Measurements from ENCODE around the gene FOXD1. TPM values are rescaled to one million over a fixed set of nuclear protein-coding genes. Genes with fewer than 3 reads are reported as not detected.

The FOXD1 gene
- total RNA-seq, 4 donors from 2014 or later, result 0.33 to 0.49 (median 0.41) TPM; not detected in 1

DNA sequence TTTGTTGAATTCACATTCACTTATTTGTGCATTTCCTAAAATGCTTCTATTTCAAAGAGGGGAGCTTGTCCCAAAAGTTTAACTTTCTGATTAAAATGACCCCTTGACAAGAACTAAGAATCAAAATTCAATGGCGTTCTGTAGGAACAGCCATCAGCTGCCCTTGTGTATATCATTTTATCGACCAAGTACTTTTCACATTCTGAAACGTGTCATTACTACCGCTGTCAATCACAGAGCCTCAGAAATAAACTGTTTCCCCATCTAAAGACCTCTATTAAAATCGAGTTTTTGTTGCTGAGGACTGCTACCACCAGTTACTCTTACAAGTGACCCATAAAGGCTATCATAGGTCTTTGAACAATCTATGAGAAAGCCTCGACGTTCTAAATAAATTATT lies 1.6 kb upstream of the FOXD1 start:
- TF ChIP-seq POLR2A (IDR thresholded peaks at IDR 0.05), result no peak
- TF ChIP-seq, protein P1, sequence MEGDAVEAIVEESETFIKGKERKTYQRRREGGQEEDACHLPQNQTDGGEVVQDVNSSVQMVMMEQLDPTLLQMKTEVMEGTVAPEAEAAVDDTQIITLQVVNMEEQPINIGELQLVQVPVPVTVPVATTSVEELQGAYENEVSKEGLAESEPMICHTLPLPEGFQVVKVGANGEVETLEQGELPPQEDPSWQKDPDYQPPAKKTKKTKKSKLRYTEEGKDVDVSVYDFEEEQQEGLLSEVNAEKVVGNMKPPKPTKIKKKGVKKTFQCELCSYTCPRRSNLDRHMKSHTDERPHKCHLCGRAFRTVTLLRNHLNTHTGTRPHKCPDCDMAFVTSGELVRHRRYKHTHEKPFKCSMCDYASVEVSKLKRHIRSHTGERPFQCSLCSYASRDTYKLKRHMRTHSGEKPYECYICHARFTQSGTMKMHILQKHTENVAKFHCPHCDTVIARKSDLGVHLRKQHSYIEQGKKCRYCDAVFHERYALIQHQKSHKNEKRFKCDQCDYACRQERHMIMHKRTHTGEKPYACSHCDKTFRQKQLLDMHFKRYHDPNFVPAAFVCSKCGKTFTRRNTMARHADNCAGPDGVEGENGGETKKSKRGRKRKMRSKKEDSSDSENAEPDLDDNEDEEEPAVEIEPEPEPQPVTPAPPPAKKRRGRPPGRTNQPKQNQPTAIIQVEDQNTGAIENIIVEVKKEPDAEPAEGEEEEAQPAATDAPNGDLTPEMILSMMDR (IDR thresholded peaks at IDR 0.05 in 4 of 5, conservative IDR thresholded peaks at IDR 0.05 in 1 of 5), result no peak
- no peaks in the 10 kb centered on the region for H3K36me3 ChIP-seq
- H3K9me3 ChIP-seq, result no peaks in the 10 kb centered on the region
- peaks cover 76 to 81% (median 76%) of the 10 kb centered on the region in 3 donors for H3K27me3 ChIP-seq
- no peak overlapping the region for H3K27ac ChIP-seq
- intact Hi-C loops (cut with DNase I; ENCODE audit: low total_unique reads), result loop anchor here (2.0 to 10.0 kb wide), 2 partner anchors 235 to 365 kb away; no protein-coding TSS in a partner anchor
- peaks cover 5 to 7% of the 10 kb centered on the region in 2 donors for H3K4me1 ChIP-seq
- in situ Hi-C loops (cut with MboI; ENCODE audit: low sequenced_read_pairs in 4 of 4), result no loop called here
- DNase-seq (no peak), ATAC-seq (no peak)
- no peak overlapping the region for H3K4me3 ChIP-seq

DNA sequence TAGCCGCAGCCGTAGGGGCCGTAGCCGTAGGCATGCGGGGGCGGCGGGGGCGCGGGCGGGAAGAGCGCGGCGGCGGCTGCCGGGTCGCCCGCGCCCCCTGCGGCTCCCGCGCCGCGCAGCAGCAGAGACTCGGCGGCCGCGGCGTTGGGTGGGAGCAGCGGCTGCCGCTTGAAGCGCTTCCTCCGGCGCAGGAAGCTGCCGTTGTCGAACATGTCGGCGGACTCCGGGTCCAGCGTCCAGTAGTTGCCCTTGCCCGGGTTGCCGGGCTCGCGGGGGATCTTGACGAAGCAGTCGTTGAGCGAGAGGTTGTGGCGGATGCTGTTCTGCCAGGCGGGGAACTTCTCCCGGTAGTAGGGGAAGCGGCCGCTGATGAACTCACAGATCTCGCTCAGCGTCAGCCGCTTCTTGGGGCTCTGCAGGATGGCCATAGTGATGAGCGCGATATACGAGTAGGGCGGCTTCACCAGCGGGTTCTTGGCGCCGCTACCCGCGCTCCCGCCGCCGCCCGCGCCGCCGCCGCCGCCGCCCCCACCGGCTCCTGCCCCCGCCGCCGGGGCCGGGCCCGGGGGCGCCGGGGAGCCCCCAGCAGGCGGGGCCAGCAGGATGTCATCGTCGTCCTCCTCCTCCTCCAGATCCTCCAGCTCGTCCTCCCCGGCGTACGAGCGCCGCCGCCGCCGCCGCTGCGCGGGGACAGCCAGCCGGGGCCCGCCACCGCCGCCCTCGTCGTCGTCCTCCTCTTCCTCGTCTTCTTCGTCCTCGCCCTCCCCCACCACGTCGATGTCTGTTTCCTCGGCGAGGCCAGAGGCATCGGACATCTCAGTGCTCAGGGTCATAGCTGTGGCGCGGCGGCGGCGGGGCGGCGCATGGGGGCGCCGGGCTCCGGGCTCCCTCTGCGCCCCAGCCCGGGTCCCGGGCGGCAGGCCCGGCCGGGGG lies 781 bp downstream of the FOXD1 start:
- H3K4me1 ChIP-seq, result peaks cover 5 to 7% of the 10 kb centered on the region in 2 donors
- in situ Hi-C loops (cut with MboI; ENCODE audit: low sequenced_read_pairs in 4 of 4) (loop anchor here in 2 of 4 donors (25.0 kb wide), 1 partner anchor 235 kb away; no protein-coding TSS in a partner anchor), intact Hi-C loops (cut with DNase I; ENCODE audit: low total_unique reads) (no loop called here)
- ATAC-seq (peak; percentile 28 to 53), DNase-seq (no peak)
- H3K36me3 ChIP-seq, result no peaks in the 10 kb centered on the region
- H3K4me3 ChIP-seq, result peak overlapping the region; percentile 35 to 44 (median 38)
- H3K27ac ChIP-seq, result no peak overlapping the region
- TF ChIP-seq, protein P1 (IDR thresholded peaks at IDR 0.05 in 4 of 5, conservative IDR thresholded peaks at IDR 0.05 in 1 of 5), result no peak
- TF ChIP-seq POLR2A (IDR thresholded peaks at IDR 0.05), result no peak
- no peaks in the 10 kb centered on the region for H3K9me3 ChIP-seq
- peaks cover 85 to 88% (median 85%) of the 10 kb centered on the region in 3 donors for H3K27me3 ChIP-seq

DNA sequence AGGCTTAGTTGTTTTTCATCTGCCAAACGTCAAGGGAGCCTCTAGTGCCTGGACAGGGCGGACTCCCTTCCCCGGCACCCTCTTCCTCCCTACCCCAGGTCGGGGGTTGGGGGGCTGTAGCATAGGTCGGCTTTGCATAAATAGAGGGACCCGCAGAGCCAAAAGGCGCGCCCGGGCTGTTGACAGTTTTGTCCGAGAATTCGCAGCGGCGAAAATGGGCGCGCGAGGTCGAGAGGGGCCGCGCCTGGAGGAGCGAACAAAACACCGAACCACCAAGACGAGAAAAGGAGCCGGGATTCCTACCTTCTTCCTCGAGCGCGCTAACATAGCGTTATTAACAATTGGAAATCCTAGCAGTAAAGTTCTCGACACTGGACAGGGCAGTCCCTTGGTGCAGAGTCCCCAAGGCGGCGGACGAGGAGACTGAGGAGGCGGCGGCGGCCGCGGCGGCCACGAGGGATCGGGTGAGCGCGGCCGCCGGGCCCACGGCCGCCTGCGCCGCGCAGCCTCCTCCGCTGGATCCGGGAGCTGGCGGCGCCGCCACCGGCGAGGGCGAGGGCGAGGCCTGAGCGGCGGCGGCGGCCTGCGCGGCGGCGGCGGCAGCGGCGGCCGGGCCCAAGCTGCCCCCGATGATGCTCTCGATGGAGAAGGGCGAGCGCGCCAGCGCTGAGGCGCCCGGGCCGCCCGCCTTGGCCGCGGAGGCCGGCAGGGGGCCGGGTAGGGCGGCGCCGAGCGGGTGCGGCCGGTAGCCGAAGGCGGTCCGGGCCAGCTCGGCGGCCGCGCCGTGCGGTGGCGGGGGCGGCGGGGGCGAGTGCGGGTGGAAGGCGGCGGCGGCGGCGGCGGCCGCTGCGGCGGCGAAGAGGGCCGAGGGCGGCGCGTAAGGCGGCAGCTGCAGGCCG lies 1.7 kb downstream of the FOXD1 start:
- Histone ChIP-seq H3K9me3 (no peaks in the 10 kb centered on the region), H3K4me1 (peaks cover 5 to 7% of the 10 kb centered on the region in 2 donors), H3K36me3 (no peaks in the 10 kb centered on the region), H3K27me3 (peaks cover 85 to 88% (median 85%) of the 10 kb centered on the region in 3 donors), H3K4me3 (peak overlapping the region in 2 of 4 donors; percentile 5 to 38), H3K27ac (no peak overlapping the region)
- intact Hi-C loops (cut with DNase I; ENCODE audit: low total_unique reads) (no loop called here), in situ Hi-C loops (cut with MboI; ENCODE audit: low sequenced_read_pairs in 4 of 4) (loop anchor here in 2 of 4 donors (25.0 kb wide), 1 partner anchor 235 kb away; no protein-coding TSS in a partner anchor)
- DNase-seq (no peak), ATAC-seq (peak in 1 of 2 donors; percentile 12)
- TF ChIP-seq, protein P1 (IDR thresholded peaks at IDR 0.05 in 4 of 5, conservative IDR thresholded peaks at IDR 0.05 in 1 of 5), result no peak
- no peak for TF ChIP-seq POLR2A (IDR thresholded peaks at IDR 0.05)
